K562 (cell line): ENCODE data around the gene C1orf167. TPM values are rescaled to one million over a fixed set of nuclear protein-coding genes. Genes with fewer than 3 reads are reported as not detected.

Source experiments
- ARID1B ChIP-seq: fragments of 450-650 bp; IDR thresholded peaks from 2 replicates; pipeline ENCODE4 v1.6.1; 2016; ENCODE audit warnings: antibody characterized with exemption, mild to moderate bottlenecking, inconsistent platforms
- ATF7 ChIP-seq: fragments of 450-650 bp; IDR thresholded peaks from 2 replicates; pipeline ENCODE4 v1.7.1; 2014; ENCODE audit warnings: mild to moderate bottlenecking, moderate library complexity
- CBX2 ChIP-seq: fragments of 200-600 bp; sonication (generic); IDR thresholded peaks from one replicate; pipeline ENCODE4 v1.6.1; 2012; ENCODE audit warnings: mild to moderate bottlenecking, low read length, inconsistent platforms; ENCODE audit not compliant: insufficient read depth, poor library complexity, severe bottlenecking
- CGGBP1 ChIP-seq: fragments of 250-450 bp; sonication (Bioruptor Pico); IDR thresholded peaks from 2 replicates; pipeline ENCODE4 v1.9.0; 2021; ENCODE audit warnings: mild to moderate bottlenecking
- DNMT1 ChIP-seq: fragments of 450-650 bp; IDR thresholded peaks from 2 replicates; pipeline ENCODE4 v1.6.1; 2016; ENCODE audit warnings: antibody characterized with exemption, mild to moderate bottlenecking
- E2F3 ChIP-seq: fragments of 250-450 bp; sonication (Bioruptor Pico); IDR thresholded peaks from 2 replicates; pipeline ENCODE4 v1.4.0; 2020; ENCODE audit warnings: mild to moderate bottlenecking
- E4F1 ChIP-seq: fragments of 250-450 bp; sonication (Bioruptor Pico); IDR thresholded peaks from 2 replicates; pipeline ENCODE4 v1.5.0; 2021; ENCODE audit warnings: mild to moderate bottlenecking, borderline replicate concordance
- EWSR1 ChIP-seq: fragments of 450-650 bp; IDR thresholded peaks from 2 replicates; pipeline ENCODE4 v1.6.1; 2018; ENCODE audit warnings: borderline replicate concordance, mild to moderate bottlenecking, low read depth, moderate library complexity; ENCODE audit not compliant: partially characterized antibody
- HDAC8 ChIP-seq: fragments of 450-650 bp; IDR thresholded peaks from 2 replicates; pipeline ENCODE4 v1.6.1; 2016; ENCODE audit warnings: mild to moderate bottlenecking, missing genetic modification characterization, moderate library complexity, missing compliant biosample characterization
- HES1 ChIP-seq: fragments of 450-650 bp; IDR thresholded peaks from 2 replicates; pipeline ENCODE4 v1.6.1; 2016; ENCODE audit warnings: low read depth, mild to moderate bottlenecking, moderate library complexity
- MLLT1 ChIP-seq, 2 experiments: fragments of 450-650 bp; IDR thresholded peaks; 2 replicates each; pipeline ENCODE4 v1.6.1; 2016
- MYNN ChIP-seq, 2 experiments: sonication (generic); formaldehyde crosslinking in 1 of 2; IDR thresholded peaks; 2 replicates each; pipeline versions ENCODE4 v1.5.0 to v1.6.1; 2016 to 2020; ENCODE audit warnings: antibody characterized with exemption in 1 of 2, missing genetic modification reagents in 1 of 2
- PHF20 ChIP-seq: fragments of 450-650 bp; IDR thresholded peaks from 2 replicates; pipeline ENCODE4 v1.6.1; 2018; ENCODE audit not compliant: partially characterized antibody
- POLR3A ChIP-seq: IDR thresholded peaks from 2 replicates; pipeline ENCODE4 v1.6.1; 2011; ENCODE audit warnings: borderline replicate concordance, mild to moderate bottlenecking, moderate library complexity; ENCODE audit not compliant: insufficient read length, insufficient read depth; ENCODE audit errors: extremely low read depth
- POU5F1 ChIP-seq: fragments of 150-350 bp; IDR thresholded peaks from 2 replicates; pipeline ENCODE4 v1.6.1; 2014; ENCODE audit warnings: borderline replicate concordance, low read length, low read depth, mild to moderate bottlenecking; ENCODE audit not compliant: partially characterized antibody
- SIRT6 ChIP-seq: IDR thresholded peaks from one replicate; pipeline ENCODE4 v1.6.1; 2012; ENCODE audit warnings: low read depth, mild to moderate bottlenecking, control low read depth, inconsistent platforms, low read length, moderate library complexity
- SUPT5H ChIP-seq: fragments of 450-650 bp; IDR thresholded peaks from 2 replicates; pipeline ENCODE4 v1.6.1; 2016
- YY1 ChIP-seq, 3 experiments: IDR thresholded peaks; 2 replicates each; pipeline ENCODE4 v1.6.1; 2011; ENCODE audit warnings: low read length in 2 of 3, mild to moderate bottlenecking in 2 of 3, moderate library complexity in 2 of 3, borderline replicate concordance in 1 of 3, control low read depth in 1 of 3, low read depth in 1 of 3; ENCODE audit not compliant: insufficient read depth in 3 of 3, insufficient replicate concordance in 2 of 3, control insufficient read depth in 1 of 3, insufficient read length in 1 of 3; ENCODE audit errors: extremely low read depth in 1 of 3
- ZFP36 ChIP-seq: fragments of 150-350 bp; IDR thresholded peaks from 2 replicates; pipeline ENCODE4 v1.6.1; 2018; ENCODE audit warnings: low read length, low read depth; ENCODE audit not compliant: partially characterized antibody
- ZNF165 ChIP-seq: fragments of 250-450 bp; sonication (Bioruptor Pico); IDR thresholded peaks from 2 replicates; pipeline ENCODE4 v1.4.0; 2020; ENCODE audit warnings: borderline replicate concordance
- polyA plus RNA-seq, 8 experiments: library from polyadenylated mRNA; depleted of rRNA in 4 of 8; stranded (reverse) in 5 of 8; unstranded in 3 of 8; fragments of >200 nt; fragmentation: Nextera tagmentation in 2 of 8; fragmentation: Illumina TruSeq in 1 of 8; extraction: Ambion mirVana in 2 of 8; extraction: Trizol in 1 of 8; gene quantifications; 2 replicates each; pipeline versions ENCODE4 v1.2.1 to v1.2.3, GENCODE V29; 2011 to 2014; ENCODE audit warnings: inconsistent platforms in 1 of 8, missing spikeins in 1 of 8
- total RNA-seq, 7 experiments: library from RNA; depleted of rRNA in 6 of 7; stranded (reverse); fragments of >200 nt in 6 of 7; fragmentation: Illumina TruSeq in 2 of 7; extraction: Trizol in 2 of 7; gene quantifications; 2 replicates each; pipeline versions ENCODE4 v1.2.1 to v1.2.3, GENCODE V29; 2011 to 2021; ENCODE audit warnings: low replicate concordance in 1 of 7

Gene C1orf167
- total and polyA plus RNA-seq, 9 of the 15 experiments (the other 6 are each of a cell fraction or from before 2014, with no cell fraction given) = 0.22 to 0.86 (median 0.31) TPM; not detected in 2

DNA sequence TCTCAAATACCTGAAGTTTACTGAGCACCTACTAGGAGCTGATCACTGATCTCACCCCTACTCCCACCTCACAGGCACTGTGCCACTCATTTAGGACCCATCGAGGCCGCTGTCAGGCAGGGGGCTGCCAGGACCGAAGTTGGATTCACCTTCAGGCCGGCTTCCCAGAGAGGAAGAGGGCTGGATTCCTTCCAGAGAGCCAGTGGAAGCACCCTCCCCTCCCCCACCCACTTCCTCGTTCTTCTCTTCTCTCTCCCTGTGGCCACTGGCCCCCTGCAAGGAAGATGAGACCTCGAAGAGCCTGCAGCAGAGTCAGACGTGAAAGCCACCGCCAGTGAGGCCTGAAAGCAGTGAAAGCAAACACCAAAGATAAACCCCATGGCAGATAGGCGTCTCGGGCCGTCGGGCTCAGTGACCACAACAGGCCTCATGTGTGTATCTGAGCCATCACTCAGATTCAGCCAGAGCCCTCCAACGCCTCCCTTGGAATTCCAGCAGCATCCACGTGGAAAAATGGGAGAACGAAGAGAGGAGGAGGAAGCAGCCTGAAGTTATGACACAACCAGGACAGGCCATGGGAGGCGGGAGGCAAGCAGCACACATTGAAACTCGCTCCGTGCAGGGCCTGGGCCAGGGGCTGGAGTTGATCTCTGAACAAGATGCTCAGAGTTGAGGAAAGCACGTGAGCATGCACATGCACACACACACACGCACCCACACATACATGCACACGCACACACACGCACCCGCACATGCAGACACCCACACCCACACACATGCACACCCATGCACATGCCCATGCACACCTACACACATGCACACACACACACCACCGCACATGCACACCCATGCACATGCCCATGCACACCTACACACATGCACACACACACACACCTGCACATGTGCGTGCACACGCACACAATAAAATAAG lies 32.2 kb upstream of the C1orf167 start (continued):
- TF ChIP-seq YY1 (IDR thresholded peaks at IDR 0.05; ENCODE audit: borderline replicate concordance in 1 of 3, control insufficient read depth in 1 of 3, extremely low read depth in 1 of 3, insufficient read depth in 3 of 3, insufficient read length in 1 of 3, insufficient replicate concordance in 2 of 3, low read depth in 1 of 3, low read length in 2 of 3) (peak in 1 of 3 experiments; percentile 3), ARID1B (no peak; the same call in 1 of the 2 replicates), PHF20 (peak; percentile 36), E4F1 (CRISPR knock-in tag) (no peak), SIRT6 (no peak), E2F3 (no peak), EWSR1 (no peak), POLR3A (no peak), ZFP36 (no peak), HDAC8 (tag) (no peak), ATF7 (no peak), DNMT1 (no peak), POU5F1 (no peak), ZNF165 (CRISPR knock-in tag) (no peak), MLLT1 (IDR thresholded peaks at IDR 0.05) (peak in 1 of 2 experiments; percentile 55; a peak in 1 of 4 replicates), MYNN (IDR thresholded peaks at IDR 0.05) (0 out of 2 replicates have a peak, but pooled peaks have one; percentile 41), MYNN (CRISPR knock-in tag; IDR thresholded peaks at IDR 0.05) (no peak), SUPT5H (no peak), CBX2 (no peak), HES1 (no peak), CGGBP1 (CRISPR knock-in tag) (no peak)
